ENCODE data around the gene ZNF837. TPM values are rescaled to one million over a fixed set of nuclear protein-coding genes. Genes with fewer than 3 reads are reported as not detected.
A peak's percentile ranks its signal among the peaks of the same experiment; 100 is the strongest.

Gene ZNF837
- total RNA-seq, 1 experiment from 2014 or later: 1.6 TPM

DNA sequence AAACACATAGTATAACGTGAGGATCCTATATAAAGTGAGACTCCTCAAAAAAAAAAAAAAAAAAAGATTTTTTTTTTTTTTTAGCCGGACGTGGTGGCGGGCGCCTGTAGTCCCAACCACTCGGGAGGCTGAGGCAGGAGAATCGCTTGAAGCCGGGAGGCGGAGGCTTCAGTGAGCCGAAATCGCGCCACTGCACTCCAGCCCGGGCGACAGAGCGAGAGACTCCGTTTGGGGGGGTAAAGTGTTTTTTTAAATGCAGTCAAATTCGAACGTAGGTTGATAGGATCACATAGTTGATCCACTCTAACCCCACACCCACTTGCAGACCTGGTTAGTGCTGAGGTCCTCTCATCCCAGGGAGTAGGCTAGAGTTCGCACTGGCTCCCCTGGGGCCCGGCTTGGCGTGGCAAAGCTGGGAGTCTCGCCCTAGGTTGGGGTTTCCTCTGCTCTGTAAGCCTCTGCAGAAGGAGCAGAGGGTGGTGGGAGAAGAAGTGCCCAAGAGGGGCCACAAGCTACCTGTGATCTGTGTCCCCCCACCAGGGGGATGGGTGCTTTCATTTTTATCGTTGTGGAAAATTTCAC lies 21.1 kb upstream of the ZNF837 start:
- ATAC-seq: no peak
- Histone ChIP-seq H3K4me3 (ENCODE audit: low read depth in 2 of 2, low read length in 2 of 2) (peak overlapping the region; percentile 66 to 93), H3K36me3 (ENCODE audit: control insufficient read depth, insufficient read depth, low read length) (no peaks in the 10 kb centered on the region), H3K27me3 (ENCODE audit: control insufficient read depth, insufficient read depth, low read length) (no peaks in the 10 kb centered on the region), H3K9me3 (ENCODE audit: control insufficient read depth, insufficient read depth, low read depth, low read length) (no peaks in the 10 kb centered on the region), H3K4me1 (ENCODE audit: control insufficient read depth, insufficient read depth, low read length) (peaks cover 26% of the 10 kb centered on the region), H3K27ac (ENCODE audit: low read length) (peak overlapping the region; percentile 90)
- BruUV-seq (replicated peaks): no TSS peak
- POLR2A ChIA-PET: interaction anchor here (0.6 kb wide), 1 partner anchor 28 kb away, joined by 6 read pairs; no protein-coding TSS in a partner anchor
- intact Hi-C loops (cut with micrococcal nuclease; ENCODE audit: unreplicated experiment) (no loop called here), in situ Hi-C loops (cut with HindIII; ENCODE audit: low pct_unique_long_range_greater_than_20kb, low sequenced_read_pairs) (no loop called here)
- no peak for DNase-seq (ENCODE audit: low read depth, low spot score)
- TF ChIP-seq, protein P1, sequence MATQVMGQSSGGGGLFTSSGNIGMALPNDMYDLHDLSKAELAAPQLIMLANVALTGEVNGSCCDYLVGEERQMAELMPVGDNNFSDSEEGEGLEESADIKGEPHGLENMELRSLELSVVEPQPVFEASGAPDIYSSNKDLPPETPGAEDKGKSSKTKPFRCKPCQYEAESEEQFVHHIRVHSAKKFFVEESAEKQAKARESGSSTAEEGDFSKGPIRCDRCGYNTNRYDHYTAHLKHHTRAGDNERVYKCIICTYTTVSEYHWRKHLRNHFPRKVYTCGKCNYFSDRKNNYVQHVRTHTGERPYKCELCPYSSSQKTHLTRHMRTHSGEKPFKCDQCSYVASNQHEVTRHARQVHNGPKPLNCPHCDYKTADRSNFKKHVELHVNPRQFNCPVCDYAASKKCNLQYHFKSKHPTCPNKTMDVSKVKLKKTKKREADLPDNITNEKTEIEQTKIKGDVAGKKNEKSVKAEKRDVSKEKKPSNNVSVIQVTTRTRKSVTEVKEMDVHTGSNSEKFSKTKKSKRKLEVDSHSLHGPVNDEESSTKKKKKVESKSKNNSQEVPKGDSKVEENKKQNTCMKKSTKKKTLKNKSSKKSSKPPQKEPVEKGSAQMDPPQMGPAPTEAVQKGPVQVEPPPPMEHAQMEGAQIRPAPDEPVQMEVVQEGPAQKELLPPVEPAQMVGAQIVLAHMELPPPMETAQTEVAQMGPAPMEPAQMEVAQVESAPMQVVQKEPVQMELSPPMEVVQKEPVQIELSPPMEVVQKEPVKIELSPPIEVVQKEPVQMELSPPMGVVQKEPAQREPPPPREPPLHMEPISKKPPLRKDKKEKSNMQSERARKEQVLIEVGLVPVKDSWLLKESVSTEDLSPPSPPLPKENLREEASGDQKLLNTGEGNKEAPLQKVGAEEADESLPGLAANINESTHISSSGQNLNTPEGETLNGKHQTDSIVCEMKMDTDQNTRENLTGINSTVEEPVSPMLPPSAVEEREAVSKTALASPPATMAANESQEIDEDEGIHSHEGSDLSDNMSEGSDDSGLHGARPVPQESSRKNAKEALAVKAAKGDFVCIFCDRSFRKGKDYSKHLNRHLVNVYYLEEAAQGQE (IDR thresholded peaks at IDR 0.05; ENCODE audit: insufficient read depth in 1 of 2, low read depth in 2 of 2, low read length in 1 of 2): no peak
- TF ChIP-seq SIN3A (IDR thresholded peaks at IDR 0.05; ENCODE audit: borderline replicate concordance, insufficient read depth, low read depth, low read length) (no peak), POLR2AphosphoS5 (IDR thresholded peaks at IDR 0.05; ENCODE audit: low read depth, low read length) (no peak), TCF7L2 (IDR thresholded peaks at IDR 0.05; ENCODE audit: low read depth, low read length) (no peak)
- TF ChIP-seq, protein P2, sequence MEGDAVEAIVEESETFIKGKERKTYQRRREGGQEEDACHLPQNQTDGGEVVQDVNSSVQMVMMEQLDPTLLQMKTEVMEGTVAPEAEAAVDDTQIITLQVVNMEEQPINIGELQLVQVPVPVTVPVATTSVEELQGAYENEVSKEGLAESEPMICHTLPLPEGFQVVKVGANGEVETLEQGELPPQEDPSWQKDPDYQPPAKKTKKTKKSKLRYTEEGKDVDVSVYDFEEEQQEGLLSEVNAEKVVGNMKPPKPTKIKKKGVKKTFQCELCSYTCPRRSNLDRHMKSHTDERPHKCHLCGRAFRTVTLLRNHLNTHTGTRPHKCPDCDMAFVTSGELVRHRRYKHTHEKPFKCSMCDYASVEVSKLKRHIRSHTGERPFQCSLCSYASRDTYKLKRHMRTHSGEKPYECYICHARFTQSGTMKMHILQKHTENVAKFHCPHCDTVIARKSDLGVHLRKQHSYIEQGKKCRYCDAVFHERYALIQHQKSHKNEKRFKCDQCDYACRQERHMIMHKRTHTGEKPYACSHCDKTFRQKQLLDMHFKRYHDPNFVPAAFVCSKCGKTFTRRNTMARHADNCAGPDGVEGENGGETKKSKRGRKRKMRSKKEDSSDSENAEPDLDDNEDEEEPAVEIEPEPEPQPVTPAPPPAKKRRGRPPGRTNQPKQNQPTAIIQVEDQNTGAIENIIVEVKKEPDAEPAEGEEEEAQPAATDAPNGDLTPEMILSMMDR (IDR thresholded peaks at IDR 0.05): no peak
- CTCF ChIA-PET: no interaction called here

DNA sequence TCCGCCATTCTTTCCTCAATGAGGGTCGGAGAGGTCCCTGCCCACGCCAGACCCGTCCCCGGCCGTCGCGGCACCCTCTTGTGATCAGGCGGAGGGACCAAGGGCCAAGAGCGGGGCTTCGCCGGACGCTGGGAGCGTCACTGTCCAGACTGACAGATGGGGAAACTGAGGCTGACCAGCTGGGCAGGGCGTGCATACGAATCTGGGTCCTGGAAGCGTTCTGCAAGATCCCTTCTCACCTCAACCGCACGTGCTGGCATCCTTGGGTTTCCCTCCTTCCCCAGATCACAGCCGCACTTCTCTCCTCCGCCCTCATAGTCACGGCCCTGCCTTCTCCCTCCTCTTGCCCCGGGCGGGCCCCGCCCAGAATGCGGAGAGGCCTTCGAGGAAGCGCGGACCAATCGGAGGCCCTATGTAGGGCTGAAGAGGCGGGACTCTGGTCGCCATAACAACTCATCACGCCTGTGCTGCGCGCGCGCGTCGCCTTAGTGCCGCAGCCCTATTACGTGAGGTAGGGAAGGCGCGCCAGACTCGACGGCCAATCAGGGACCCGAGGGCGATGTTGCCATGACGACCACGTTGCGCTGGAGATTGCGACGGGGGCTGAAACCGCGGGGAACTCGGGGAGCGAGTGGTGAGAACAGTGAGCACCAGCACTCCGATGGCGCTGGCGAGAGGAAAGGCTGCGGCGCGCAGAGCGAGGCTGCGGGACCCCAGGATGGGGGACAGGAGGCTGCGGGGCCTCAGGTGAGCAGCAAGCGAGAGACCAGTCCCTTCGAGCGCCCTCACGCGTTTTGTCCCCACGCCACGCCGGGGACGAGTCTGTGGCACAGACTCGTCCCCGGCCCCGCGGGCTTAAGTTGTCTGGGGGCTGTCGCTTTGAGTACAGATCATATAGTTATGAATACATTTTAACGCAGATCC lies 20.3 kb upstream of the ZNF837 start:
- Histone ChIP-seq H3K36me3 (ENCODE audit: control insufficient read depth, insufficient read depth, low read length) (no peaks in the 10 kb centered on the region), H3K4me1 (ENCODE audit: control insufficient read depth, insufficient read depth, low read length) (peaks cover 26% of the 10 kb centered on the region), H3K27me3 (ENCODE audit: control insufficient read depth, insufficient read depth, low read length) (no peaks in the 10 kb centered on the region), H3K4me3 (ENCODE audit: low read depth in 2 of 2, low read length in 2 of 2) (peak overlapping the region; percentile 66 to 93), H3K9me3 (ENCODE audit: control insufficient read depth, insufficient read depth, low read depth, low read length) (no peaks in the 10 kb centered on the region), H3K27ac (ENCODE audit: low read length) (peak overlapping the region; percentile 91)
- BruUV-seq (replicated peaks): no TSS peak
- intact Hi-C loops (cut with micrococcal nuclease; ENCODE audit: unreplicated experiment) (no loop called here), in situ Hi-C loops (cut with HindIII; ENCODE audit: low pct_unique_long_range_greater_than_20kb, low sequenced_read_pairs) (no loop called here)
- DNase-seq (ENCODE audit: low read depth, low spot score) (peak; percentile 96), ATAC-seq (peak; percentile 96)
- CTCF ChIA-PET: no interaction called here
- TF ChIP-seq, protein P2 (IDR thresholded peaks at IDR 0.05): no peak
- TF ChIP-seq TCF7L2 (IDR thresholded peaks at IDR 0.05; ENCODE audit: low read depth, low read length): no peak
- TF ChIP-seq, protein P1 (IDR thresholded peaks at IDR 0.05; ENCODE audit: insufficient read depth in 1 of 2, low read depth in 2 of 2, low read length in 1 of 2): peak in 1 of 2 experiments; percentile 65; a peak in 1 of 4 replicates
- peak; percentile 95 for TF ChIP-seq POLR2AphosphoS5 (IDR thresholded peaks at IDR 0.05; ENCODE audit: low read depth, low read length)
- TF ChIP-seq SIN3A (IDR thresholded peaks at IDR 0.05; ENCODE audit: borderline replicate concordance, insufficient read depth, low read depth, low read length): 0 out of 2 replicates have a peak, but pooled peaks have one; percentile 40
- POLR2A ChIA-PET: no interaction called here
